Lung microvascular endothelial cell (primary cell): ENCODE results near the gene EPB41L1. TPM values are rescaled to one million over a fixed set of nuclear protein-coding genes. Genes with fewer than 3 reads are reported as not detected.
A peak's percentile ranks its signal among the peaks of the same experiment; 100 is the strongest.
"Not testable (repeated sequence)": the region's sequence is repeated elsewhere in the genome, so short reads cannot be mapped to it uniquely, and the experiment has no call there.

Experiments
- DNase-seq, 2 donors: peaks; one replicate each; pipeline versions ENCODE4 v3.0.0 to v3.0.0-alpha.2; 2010; ENCODE audit warnings: low read depth in 2 of 2
- total RNA-seq: library from RNA; depleted of rRNA; stranded (reverse); fragments of >200 nt; gene quantifications from 2 replicates; pipeline ENCODE4 v1.2.1, GENCODE V29; 2014

Gene EPB41L1
- total RNA-seq, 1 donor from 2014 or later, result 14.3 TPM

DNA sequence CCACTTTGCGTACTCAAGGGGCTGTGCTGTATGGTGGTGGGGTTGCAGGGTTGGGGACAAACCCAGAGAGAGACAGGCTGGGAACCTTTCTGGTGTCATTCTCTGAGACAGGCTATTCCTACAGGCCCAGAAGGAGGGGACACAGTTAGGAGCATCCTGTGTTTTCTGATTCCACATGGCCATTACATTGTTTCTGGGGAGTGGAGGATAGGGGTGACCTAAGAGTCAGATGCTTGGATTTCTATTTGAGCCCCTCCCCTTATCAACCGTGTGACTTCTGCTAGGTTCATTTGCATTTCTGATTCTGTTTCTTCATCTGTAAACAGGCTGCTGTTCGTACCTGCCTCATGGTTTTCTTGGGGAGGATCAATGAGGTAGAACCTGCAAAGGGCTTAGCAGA lies 29.4 kb upstream of the EPB41L1 start:
- DNase-seq, result no peak

DNA sequence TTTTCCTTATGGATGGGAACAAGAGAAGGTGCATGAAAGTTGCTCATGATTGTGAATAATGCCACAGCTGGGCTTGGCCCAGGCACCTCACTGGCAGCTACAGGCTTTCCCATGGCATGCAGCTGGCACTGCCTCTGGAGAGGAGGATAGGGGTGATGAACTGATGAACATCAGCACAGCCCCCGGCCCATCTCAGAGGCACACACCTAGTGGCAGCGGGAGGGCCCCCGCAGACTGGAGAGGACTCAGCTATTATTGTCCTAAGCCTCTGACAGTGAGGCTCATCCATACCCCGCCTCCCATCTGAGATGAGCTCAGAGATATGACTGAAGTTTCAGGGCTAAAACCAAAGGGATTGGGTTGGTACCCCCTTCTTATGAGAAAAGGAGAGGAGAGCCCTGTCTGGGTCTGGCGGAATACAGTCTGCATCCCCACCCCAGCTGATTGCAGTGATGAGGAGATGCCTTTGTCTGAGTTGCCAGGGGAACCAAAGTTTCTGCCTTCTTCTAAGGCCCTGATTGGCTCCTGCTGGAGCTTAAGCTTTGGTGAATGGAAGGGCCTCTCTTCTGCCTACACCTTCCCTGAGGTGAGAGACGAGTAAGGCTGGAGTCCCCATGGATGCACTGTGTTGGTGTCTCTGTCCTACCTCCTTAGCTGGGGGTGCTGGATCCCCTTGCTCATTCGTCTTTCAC lies 27.6 kb upstream of the EPB41L1 start:
- DNase-seq, result no peak

DNA sequence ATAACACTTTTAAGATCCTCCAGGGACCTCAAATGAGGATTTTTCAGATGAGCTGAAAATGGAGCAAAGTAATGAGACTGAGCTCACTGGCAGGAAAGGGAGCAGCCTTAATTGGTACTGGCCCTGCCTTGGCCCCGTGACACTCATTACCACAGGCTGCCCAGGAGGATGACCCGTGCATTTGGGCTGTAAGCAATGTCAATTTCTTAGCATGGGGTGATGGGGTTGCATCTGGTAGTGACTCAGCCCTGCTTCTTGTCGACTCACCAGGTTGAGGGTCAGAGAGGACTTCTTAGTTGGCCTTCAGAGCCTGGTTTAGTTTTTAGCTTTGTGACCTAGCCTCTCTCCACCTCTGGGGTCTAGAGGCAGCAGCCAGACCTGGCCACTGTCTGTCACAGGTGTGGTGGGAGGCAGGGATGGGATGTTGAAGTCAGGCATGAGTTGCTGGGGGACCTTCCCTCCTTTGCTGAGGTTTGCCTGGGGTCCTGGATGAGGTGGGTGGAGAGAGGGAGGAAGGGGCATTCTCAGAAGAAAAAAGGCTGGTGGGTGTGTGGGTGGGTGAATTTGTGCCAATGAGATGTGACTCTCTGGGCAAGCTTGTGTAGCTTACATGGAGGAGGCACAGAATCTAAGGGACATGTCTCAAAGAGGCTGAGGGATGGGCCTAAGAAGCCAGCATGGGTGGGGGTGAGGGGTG lies 25.9 kb upstream of the EPB41L1 start:
- peak in 1 of 2 donors; percentile 70 for DNase-seq

DNA sequence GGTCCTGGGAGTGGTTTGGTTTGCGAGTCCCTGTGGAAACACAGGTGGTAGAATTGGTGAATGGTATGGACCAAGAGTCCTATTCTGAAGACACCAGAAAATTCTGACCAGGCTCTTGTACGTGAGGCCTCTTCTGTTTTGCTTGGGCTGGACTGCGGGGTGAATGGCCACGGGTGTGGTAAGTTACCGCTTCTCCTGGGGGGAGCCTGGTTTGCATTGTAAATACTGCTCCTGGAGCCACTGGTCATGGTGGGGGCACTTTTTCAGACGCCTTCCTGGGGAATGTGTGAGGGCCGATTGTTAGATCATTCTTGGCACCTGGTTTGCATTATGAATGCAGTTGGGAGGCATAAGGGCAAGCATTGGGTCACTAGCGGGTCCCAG lies 25.4 kb upstream of the EPB41L1 start:
- DNase-seq, result no peak

DNA sequence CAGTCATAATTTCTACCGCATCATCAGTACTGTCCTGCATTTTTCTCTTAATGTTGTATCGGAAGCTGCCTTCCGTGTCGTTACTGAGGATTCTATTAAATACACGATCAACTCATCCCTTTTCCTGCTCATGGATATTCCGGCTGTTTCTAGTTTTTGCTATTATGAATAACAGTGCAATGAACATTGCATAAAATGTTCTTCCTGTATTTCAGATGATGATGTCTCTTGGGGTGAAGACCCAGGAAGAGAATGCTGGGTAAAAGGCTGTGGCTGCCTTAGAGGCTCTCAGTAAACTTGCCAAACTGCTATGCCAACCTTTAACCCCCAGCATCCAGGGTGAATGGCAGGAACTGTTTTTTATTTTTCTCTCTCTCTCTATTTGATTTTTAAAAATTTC lies 24.1 kb upstream of the EPB41L1 start:
- DNase-seq, result peak in 1 of 2 donors; percentile 41

DNA sequence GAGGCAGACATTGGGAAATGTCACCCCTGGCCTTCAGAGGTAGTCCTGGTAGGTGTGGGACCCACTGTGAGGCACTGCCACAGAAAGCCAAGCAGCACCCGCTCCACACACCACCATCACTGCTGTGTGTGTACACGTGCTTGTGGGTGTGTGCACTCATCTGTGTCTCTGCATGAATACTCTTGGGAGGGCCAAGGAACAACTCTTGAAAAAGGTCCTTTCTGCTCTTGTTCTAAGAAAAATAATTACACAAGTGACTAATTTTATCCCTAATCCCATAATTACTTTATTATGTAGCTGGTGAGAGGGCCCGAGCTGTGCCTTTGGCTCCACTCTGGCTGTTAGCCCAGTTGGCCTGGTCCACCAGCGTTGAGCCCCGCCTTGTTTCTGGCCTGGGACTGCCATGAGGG lies 21.7 kb upstream of the EPB41L1 start:
- DNase-seq, result no peak

DNA sequence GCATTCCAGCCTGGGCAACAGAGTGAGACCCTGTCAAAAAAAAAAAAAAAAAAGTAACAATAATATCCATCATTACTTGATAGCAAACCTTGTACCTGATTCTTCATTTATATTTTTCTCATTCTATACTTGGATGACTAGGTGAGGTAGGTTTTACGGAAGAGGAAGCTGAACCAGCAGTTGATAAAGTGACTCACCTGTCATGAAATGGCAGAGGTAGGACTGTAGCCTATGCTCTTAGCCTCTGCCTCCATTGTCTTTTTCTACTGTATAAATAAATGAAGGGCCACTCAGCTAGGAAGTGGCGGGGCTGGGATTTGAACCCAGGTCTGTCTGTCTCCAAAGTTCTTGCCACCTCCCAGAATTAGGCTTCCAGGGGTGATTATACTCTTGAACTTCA lies 20.7 kb upstream of the EPB41L1 start:
- DNase-seq, result no peak

DNA sequence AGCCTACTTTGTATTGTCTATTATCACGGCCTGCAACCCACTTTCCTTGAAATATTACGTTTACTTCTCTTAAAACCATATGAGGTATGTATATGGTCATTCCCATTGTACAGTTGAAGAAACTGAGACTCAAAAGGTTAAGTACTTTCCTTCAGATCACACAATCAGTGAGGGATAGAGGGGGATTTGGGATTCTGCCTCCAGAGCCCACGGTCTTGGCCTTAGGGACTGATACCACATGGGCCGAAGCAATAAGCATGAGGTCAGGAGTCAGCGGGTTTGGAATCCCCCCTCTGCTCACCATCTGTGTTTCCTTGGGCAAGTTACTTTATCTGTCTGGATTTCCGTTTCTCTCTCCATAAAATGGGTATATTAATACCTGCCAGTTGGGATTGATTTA lies 19.4 kb upstream of the EPB41L1 start:
- no peak for DNase-seq

DNA sequence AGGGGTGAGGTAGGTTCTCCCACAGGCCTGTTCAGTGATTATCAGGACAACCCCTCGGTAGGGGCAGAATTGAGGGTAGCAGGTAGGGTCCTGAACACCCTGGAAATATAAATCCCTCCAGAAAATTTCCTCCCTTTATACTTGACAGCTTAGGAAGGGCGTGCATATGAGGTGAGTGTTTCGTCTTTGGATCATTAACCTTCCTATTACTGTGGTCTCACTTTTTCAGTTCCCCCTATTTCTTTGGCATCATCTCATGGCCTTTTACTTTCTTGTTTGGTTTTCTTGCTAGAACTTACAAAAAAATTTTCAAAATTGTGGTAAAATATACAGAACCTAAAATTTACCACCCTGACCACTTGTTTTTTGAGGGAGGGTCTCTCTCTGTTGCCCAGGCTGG lies 18.7 kb upstream of the EPB41L1 start:
- no peak for DNase-seq

DNA sequence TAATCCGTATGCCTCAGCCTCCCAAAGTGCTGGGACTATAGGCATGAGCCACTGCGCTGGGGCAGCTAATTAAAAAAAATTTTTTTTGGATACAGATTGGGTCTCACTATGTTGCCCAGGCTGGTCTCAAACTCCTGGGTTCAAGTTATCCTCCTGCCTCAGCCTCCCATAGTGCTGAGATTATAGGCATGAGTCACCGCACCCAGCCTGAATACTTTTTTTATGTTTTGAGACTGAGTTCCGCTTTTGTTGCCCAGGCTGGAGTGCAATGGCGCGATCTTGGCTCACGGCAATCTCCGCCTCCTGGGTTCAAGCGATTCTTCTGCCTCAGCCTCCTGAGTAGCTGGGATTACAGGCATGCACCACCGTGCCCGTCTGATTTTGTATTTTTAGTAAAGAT lies 17.2 kb upstream of the EPB41L1 start:
- not testable (repeated sequence) for DNase-seq

DNA sequence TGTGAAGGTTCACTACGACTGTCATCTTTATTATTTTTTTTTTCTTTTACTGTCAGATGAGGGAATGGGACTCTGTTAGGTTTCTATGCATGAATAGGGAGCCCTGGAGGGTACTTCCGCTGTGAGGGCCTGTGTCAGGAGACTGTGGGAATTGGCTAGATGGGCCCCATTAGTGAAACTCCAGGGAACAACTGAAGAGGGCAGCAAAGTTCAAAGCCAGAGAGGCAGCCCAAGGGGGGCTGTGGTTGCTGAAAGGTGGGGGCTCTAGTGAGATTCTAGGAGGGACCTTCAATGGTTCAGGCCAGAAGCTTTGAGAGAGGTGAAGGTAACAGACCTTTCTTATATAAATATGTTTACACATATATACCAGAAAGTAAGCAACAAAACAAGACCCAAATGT lies 13.2 kb upstream of the EPB41L1 start:
- DNase-seq, result no peak

DNA sequence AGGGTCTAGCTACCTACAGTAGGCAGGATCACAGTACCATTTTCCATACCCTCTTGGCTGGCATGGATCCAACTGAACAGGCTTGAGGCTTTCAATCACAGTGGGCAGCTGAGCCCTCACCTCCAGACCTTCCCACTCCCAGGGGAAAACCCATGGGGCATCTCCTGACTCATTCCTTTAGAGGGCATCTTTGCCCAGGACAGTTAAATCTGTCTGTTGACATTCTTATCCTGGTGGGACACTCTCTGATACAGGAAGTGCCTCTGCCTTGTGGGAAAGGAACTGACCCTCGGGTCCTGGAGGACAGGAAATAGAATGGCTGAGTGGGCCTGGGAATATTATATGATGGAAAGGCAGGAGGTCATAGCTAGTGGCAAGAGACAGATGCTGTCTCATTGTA lies 10.2 kb upstream of the EPB41L1 start:
- peak; percentile 11 to 54 for DNase-seq

DNA sequence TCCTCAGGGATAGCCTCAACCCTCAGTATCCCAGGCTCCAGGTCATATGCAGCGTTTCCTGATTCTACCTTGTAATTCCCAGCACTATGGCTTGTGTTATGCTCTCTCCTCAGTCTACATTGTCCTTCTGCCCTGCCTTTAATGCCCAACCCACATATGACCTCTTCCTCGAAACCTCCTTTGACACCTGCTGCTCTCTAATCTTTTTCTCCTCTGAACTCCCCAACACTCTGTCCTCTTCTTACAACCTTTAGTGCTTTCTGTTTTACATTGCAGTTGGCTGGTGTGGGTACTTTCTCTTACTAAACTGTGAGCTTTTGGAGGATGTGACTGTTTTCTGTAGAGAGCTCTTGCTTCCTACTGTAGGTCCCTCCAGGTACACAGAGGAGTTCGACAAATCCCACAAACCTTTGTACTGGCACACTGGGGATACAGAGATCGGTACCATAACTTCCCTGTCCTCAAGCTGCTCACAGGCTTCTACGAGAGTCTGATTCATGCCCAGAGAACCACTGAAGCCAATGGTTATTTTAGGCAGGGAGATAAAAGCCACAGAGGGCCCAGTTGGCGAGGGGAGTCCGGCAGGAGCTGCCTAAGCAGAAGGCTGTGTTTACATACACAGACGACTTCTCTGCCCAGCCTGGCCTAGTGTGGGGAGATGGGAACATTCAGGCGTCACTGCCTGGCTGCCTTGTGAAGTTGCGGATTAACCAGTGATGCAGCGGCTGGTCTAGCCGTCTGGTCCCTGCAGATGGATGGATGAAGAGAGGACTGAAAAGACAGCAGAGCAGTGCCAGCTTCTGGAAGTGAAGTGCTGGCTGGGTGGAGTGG lies 8.4 kb upstream of the EPB41L1 start:
- no peak for DNase-seq

DNA sequence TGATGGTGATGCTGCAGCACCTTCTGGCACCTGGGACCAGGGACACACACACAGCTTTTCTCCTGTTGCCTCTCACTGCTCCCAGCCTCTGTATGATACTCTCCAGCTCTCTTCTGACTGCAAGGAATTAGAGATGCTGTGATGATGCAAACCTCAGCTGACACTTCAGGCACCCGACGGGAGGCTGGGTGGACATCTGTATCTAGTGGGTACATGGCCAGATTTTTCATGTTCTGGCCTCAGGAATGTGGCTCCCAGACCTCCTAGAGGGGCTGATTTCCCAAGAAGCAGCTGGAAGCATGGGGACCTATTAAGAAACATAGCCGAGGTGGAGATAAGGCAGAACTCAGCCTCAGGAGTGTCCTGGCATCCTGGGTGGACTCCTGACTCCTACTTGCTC lies 6.8 kb upstream of the EPB41L1 start:
- no peak for DNase-seq

DNA sequence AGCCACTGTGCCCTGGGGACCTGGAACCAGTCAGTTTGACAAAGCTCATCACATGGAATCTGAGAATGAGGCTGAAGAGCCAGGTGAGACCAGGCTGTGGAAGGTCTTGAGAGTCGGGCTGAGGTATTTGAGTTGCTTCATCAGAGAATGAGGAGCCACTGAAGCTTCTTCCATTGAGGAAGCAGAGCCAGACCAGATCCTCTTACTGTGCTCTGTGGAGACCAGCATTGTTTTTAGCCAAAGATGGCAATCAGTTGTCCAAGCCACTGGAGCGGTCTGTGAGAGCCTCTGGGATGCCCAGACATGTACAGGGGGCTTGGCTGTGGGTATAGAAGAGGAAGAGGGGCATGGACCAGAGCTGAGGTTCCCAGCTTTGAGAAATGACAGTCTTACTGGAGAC lies 6.1 kb upstream of the EPB41L1 start:
- DNase-seq, result no peak

DNA sequence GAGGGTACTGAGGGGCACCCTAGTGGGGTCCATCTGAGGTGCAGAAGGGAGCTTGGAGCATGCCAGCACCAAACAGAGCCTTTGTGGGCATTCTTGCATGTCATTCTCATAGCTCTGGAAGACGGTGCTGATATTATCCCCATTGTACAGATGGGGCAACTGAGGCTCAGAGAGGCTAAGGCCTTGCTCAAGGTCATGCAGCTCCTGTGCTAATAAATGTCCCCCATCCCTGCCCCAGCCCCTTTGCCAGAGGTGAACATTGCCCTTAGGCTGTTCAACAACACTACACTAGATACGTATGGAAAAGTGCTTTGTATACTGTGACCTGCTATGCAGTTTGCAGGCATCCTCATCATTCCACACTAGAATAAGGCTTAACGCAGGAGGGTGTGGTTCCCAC lies 5.5 kb upstream of the EPB41L1 start:
- no peak for DNase-seq

DNA sequence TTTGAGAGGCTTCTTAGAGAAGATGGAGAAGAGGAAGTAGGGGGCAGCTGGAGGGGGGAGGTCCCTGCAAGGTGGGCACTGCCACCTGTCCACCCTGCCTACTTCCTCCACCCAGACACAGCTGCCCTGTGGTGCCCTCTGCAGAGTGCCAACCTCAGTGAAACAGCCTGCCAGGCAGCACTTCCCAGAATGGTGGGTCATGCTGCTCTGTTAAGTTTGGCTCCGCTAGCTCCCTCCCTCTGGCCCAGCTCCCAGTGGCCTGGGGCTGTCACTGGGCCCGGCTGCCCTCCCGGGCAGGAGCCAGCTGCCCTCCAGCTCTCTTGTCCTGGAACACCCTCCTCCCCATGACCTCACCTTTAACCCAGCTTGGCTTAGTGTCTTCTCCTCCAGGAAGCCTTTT lies 5.1 kb upstream of the EPB41L1 start:
- no peak for DNase-seq

DNA sequence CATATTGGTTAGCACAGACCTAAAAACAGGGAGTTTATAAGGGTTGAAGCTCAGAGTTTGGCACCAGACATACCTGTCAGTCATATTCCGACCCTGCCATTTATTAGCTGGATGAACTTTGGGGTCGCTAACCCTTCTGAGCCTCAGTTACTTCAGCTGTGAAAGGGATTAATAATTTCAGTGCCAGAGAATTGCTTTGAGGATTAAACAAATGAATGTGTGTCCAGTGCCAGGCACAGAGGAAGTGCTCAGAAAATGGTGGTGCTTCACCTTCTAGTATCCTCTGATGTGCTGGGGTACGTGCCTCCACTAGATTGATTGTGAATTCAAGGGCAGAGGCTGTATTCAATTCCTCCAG lies 4.1 kb upstream of the EPB41L1 start:
- no peak for DNase-seq

DNA sequence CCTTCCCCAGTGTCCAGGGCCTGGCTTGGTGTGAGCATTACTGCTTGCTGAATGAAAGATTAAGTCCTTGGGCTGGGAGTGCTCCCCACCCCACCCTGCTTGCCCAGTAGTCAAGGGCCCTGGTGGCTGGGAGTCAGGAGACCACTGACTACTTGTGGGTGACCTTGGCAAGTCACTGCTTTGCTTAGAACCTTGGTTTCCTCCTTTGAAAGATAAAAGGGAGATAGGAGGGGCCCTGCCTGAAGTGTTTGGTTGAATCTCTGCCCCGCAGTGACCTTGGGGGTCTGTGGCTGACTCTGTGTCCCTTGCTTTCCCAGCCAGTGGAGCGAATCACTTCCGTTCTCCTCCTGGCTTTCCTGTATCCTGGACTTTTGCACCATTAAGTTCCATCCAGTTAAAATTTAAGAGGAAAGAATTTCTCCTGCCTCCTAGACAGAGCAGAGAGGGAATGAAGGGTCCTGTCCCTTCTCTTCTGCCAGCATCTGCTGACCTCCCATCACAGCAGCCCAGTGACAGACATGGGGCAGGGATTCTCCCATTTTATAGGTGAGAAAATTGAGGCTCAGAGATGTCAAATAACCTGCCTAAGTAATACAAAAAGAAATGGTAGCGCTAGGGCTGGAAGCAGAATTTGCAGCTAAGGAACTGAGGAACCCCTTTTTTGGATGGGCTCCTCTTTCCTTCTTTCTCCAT lies 3.5 kb upstream of the EPB41L1 start:
- DNase-seq, result no peak

DNA sequence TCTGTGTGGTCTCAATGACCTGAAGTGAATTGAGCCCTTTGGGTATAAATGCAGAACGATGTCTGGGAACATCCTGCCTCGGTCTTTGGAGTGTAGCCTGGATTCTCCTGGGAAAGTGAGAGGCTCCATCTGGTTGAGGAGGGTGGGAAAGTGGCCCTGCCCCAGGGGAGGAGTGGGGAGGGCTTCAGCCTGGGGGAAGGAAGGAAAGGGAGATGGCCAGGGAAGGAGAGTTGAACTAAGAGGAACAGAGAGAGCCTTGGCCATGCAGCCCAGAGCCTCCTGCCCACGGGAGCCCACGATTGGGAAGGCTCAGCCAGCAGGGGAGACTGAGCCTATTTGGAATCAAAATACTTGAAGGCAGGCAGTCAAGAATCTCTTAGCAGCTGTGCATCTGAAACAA lies 2.3 kb upstream of the EPB41L1 start:
- DNase-seq, result no peak

DNA sequence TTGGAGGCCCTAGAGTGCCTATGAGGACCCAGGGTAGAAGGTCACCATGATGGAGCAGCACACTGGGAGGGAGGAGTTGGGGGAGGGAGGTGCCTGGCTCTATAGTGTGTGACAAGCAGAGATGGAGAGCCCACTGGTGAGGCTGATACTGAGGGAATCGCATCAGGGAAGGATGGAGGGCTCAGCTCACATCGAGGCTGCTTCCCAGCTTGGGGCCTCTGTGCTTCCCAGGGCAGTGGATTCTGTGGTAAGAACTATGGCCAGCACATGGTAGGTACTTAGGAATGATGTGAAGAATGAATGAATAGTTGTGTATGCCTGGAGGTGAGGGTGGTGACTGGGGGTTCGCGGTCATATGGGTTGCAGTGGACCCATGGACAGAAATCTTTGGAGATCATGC lies 1.3 kb upstream of the EPB41L1 start:
- DNase-seq, result no peak
